HepG2 (cell line): ENCODE data around the gene ZIM2. TPM values are rescaled to one million over a fixed set of nuclear protein-coding genes. Genes with fewer than 3 reads are reported as not detected.

Experiments
- AHR ChIP-seq: IDR thresholded peaks from 2 replicates; pipeline ENCODE4 v1.6.1; 2018; ENCODE audit warnings: missing genetic modification reagents, missing compliant biosample characterization
- DMTF1 ChIP-seq: sonication (generic); formaldehyde crosslinking; IDR thresholded peaks from 2 replicates; pipeline ENCODE4 v1.4.0; 2020; ENCODE audit warnings: mild to moderate bottlenecking, missing genetic modification reagents
- DR1 ChIP-seq: sonication (generic); formaldehyde crosslinking; IDR thresholded peaks from 2 replicates; pipeline ENCODE4 v1.8.0; 2021; ENCODE audit warnings: mild to moderate bottlenecking, missing genetic modification reagents, inconsistent platforms
- HIC2 ChIP-seq: sonication (generic); formaldehyde crosslinking; IDR thresholded peaks from 2 replicates; pipeline ENCODE4 v1.9.0; 2022; ENCODE audit warnings: low read depth, missing genetic modification reagents
- HNRNPL ChIP-seq: fragments of 200-400 bp; formaldehyde crosslinking; IDR thresholded peaks from 2 replicates; pipeline ENCODE4 v1.6.1; 2017; ENCODE audit warnings: mild to moderate bottlenecking, low read depth, low read length
- MATR3 ChIP-seq: sonication (generic); formaldehyde crosslinking; IDR thresholded peaks from 2 replicates; pipeline ENCODE4 v1.4.0; 2020; ENCODE audit warnings: missing genetic modification reagents
- MLX ChIP-seq: IDR thresholded peaks from 2 replicates; pipeline ENCODE4 v1.6.1; 2016
- NFAT5 ChIP-seq: sonication (generic); formaldehyde crosslinking; IDR thresholded peaks from 2 replicates; pipeline ENCODE4 v1.4.0; 2020; ENCODE audit warnings: missing genetic modification reagents
- NFKBIZ ChIP-seq: IDR thresholded peaks from 2 replicates; pipeline ENCODE4 v1.6.1; 2018; ENCODE audit warnings: missing genetic modification reagents, missing compliant biosample characterization
- RCOR2 ChIP-seq: IDR thresholded peaks from 2 replicates; pipeline ENCODE4 v1.6.1; 2016; ENCODE audit warnings: missing biosample characterization, missing genetic modification reagents
- SP2 ChIP-seq: sonication (generic); formaldehyde crosslinking; IDR thresholded peaks from 2 replicates; pipeline ENCODE4 v1.5.1; 2020; ENCODE audit warnings: mild to moderate bottlenecking, missing genetic modification reagents
- ZFP62 ChIP-seq: sonication (generic); formaldehyde crosslinking; IDR thresholded peaks from 2 replicates; pipeline ENCODE4 v1.4.0; 2020; ENCODE audit warnings: missing genetic modification reagents
- ZNF205 ChIP-seq: IDR thresholded peaks from 2 replicates; pipeline ENCODE4 v1.6.1; 2018; ENCODE audit warnings: missing biosample characterization, missing genetic modification reagents
- ZNF282 ChIP-seq: fragments of 450-650 bp; IDR thresholded peaks from 2 replicates; pipeline ENCODE4 v1.6.1; 2018; ENCODE audit not compliant: partially characterized antibody
- ZNF329 ChIP-seq: sonication (generic); formaldehyde crosslinking; IDR thresholded peaks from 2 replicates; pipeline ENCODE4 v1.9.0; 2021; ENCODE audit warnings: low read depth, mild to moderate bottlenecking, missing genetic modification reagents
- ZNF605 ChIP-seq: sonication (generic); formaldehyde crosslinking; IDR thresholded peaks from 2 replicates; pipeline ENCODE4 v1.8.0; 2022; ENCODE audit warnings: mild to moderate bottlenecking, missing genetic modification reagents
- ZNF616 ChIP-seq: sonication (generic); formaldehyde crosslinking; IDR thresholded peaks from 2 replicates; pipeline ENCODE4 v1.5.0; 2020; ENCODE audit warnings: low read depth, mild to moderate bottlenecking, missing genetic modification reagents
- ZNF652 ChIP-seq: IDR thresholded peaks from 2 replicates; pipeline ENCODE4 v1.6.1; 2016; ENCODE audit warnings: low read depth, borderline replicate concordance
- ZNF737 ChIP-seq: sonication (generic); formaldehyde crosslinking; IDR thresholded peaks from 2 replicates; pipeline ENCODE4 v1.5.0; 2020; ENCODE audit warnings: missing genetic modification reagents, mild to moderate bottlenecking, borderline replicate concordance
- ZNF777 ChIP-seq: sonication (generic); formaldehyde crosslinking; IDR thresholded peaks from 2 replicates; pipeline ENCODE4 v1.4.0; 2020; ENCODE audit warnings: missing genetic modification reagents
- ZNF879 ChIP-seq: sonication (generic); formaldehyde crosslinking; IDR thresholded peaks from 2 replicates; pipeline ENCODE4 v1.8.1; 2023; ENCODE audit warnings: missing genetic modification reagents
- ZSCAN29 ChIP-seq: sonication (generic); formaldehyde crosslinking; conservative IDR thresholded peaks from 2 replicates; pipeline ENCODE4 v1.4.0; 2020; ENCODE audit warnings: mild to moderate bottlenecking, missing genetic modification reagents
- polyA plus RNA-seq, 8 experiments: library from polyadenylated mRNA; depleted of rRNA in 3 of 8; stranded (reverse) in 7 of 8; unstranded in 1 of 8; fragments of >200 nt; fragmentation: Illumina TruSeq in 4 of 8; extraction: Trizol in 4 of 8; gene quantifications; 2 replicates each; pipeline versions ENCODE4 v1.2.1 to v1.2.3, GENCODE V29; 2011 to 2016; ENCODE audit warnings: low read depth in 4 of 8, missing spikeins in 1 of 8, mixed read lengths in 1 of 8; ENCODE audit not compliant: insufficient read depth in 1 of 8
- total RNA-seq, 5 experiments: library from RNA; depleted of rRNA; stranded (reverse); fragments of >200 nt; fragmentation: Illumina TruSeq; extraction: Trizol; gene quantifications; 2 replicates each; pipeline ENCODE4 v1.2.3, GENCODE V29; 2016; ENCODE audit warnings: low read depth in 1 of 5

ZIM2 gene
- total and polyA plus RNA-seq, 2 of the 13 experiments (the other 11 are each of a cell fraction or from before 2014, with no cell fraction given): 7.2 to 10.3 TPM

- no peak for TF ChIP-seq HNRNPL
- no peak for TF ChIP-seq NFKBIZ (CRISPR knock-in tag)
- no peak for TF ChIP-seq ZNF329 (CRISPR knock-in tag)
- no peak for TF ChIP-seq MLX (CRISPR knock-in tag)
- peak; percentile 68 for TF ChIP-seq SP2
- TF ChIP-seq ZNF616 (CRISPR knock-in tag): no peak; the same call in 1 of the 2 replicates
- TF ChIP-seq NFAT5: peak; percentile 38; the same call in 1 of the 2 replicates
- TF ChIP-seq MATR3 (CRISPR knock-in tag): no peak
- no peak for TF ChIP-seq ZFP62 (CRISPR knock-in tag)
- no peak for TF ChIP-seq ZNF777 (CRISPR knock-in tag)
- no peak for TF ChIP-seq HIC2
- TF ChIP-seq ZNF652: no peak
- TF ChIP-seq AHR (CRISPR knock-in tag): no peak
- TF ChIP-seq ZNF205: no peak
- TF ChIP-seq ZNF282: no peak
- no peak for TF ChIP-seq ZNF737 (CRISPR knock-in tag)
- TF ChIP-seq DR1 (CRISPR knock-in tag): peak; percentile 99
- no peak for TF ChIP-seq ZNF605 (CRISPR knock-in tag)
- no peak for TF ChIP-seq ZNF879 (CRISPR knock-in tag)
- TF ChIP-seq ZSCAN29 (CRISPR knock-in tag): no peak
- no peak for TF ChIP-seq RCOR2 (CRISPR knock-in tag)
- TF ChIP-seq DMTF1 (CRISPR knock-in tag): no peak
Measured at GRCh38 chr19:56840451-56841192, at the start of gene ZIM2, which contains the start of gene PEG3 (continued).
